SK-N-SH treated with all-trans-retinoic acid at 6 μM for 48 hours (cell line): ENCODE data around the gene GGA1.

Source experiments
- ATAC-seq: fragments of 200-7000 bp; cut with Tn5 transposase; 3 replicates; pipeline ENCODE4 v1.9.1; 2020; ENCODE audit warnings: mild to moderate bottlenecking, moderate library complexity
- ARNTL ChIP-seq: fragments of 450-650 bp; formaldehyde crosslinking; IDR thresholded peaks from 2 replicates; pipeline ENCODE4 v1.5.0; 2020; ENCODE audit warnings: low read depth, mild to moderate bottlenecking, moderate library complexity, borderline replicate concordance
- BACH2 ChIP-seq: fragments of 250-450 bp; sonication (Bioruptor Pico); IDR thresholded peaks from 2 replicates; pipeline ENCODE4 v1.9.0; 2021; ENCODE audit warnings: mild to moderate bottlenecking, borderline replicate concordance
- CREB5 ChIP-seq: fragments of 250-450 bp; sonication (Bioruptor Pico); IDR thresholded peaks from 2 replicates; pipeline ENCODE4 v1.5.1; 2020; ENCODE audit warnings: low read depth, mild to moderate bottlenecking, moderate library complexity
- CSDC2 ChIP-seq: fragments of 250-450 bp; sonication (Bioruptor Pico); IDR thresholded peaks from 2 replicates; pipeline ENCODE4 v1.5.0; 2020; ENCODE audit warnings: mild to moderate bottlenecking, moderate library complexity
- CSRNP3 ChIP-seq: fragments of 250-450 bp; sonication (Bioruptor Pico); IDR thresholded peaks from 2 replicates; pipeline ENCODE4 v1.5.1; 2021; ENCODE audit warnings: mild to moderate bottlenecking, moderate library complexity
- ESRRG ChIP-seq: fragments of 250-450 bp; sonication (Bioruptor Pico); IDR thresholded peaks from 2 replicates; pipeline ENCODE4 v1.6.1; 2021; ENCODE audit warnings: mild to moderate bottlenecking
- ISL1 ChIP-seq: fragments of 250-450 bp; sonication (Bioruptor Pico); IDR thresholded peaks from 2 replicates; pipeline ENCODE4 v2.1.2; 2022; ENCODE audit warnings: mild to moderate bottlenecking, moderate library complexity
- OSR1 ChIP-seq: fragments of 250-450 bp; sonication (Bioruptor Pico); IDR thresholded peaks from 2 replicates; pipeline ENCODE4 v1.8.0; 2022; ENCODE audit warnings: moderate library complexity, mild to moderate bottlenecking, inconsistent platforms
- PATZ1 ChIP-seq: fragments of 250-450 bp; sonication (Bioruptor Pico); IDR thresholded peaks from 2 replicates; pipeline ENCODE4 v1.8.0; 2020; ENCODE audit warnings: mild to moderate bottlenecking, moderate library complexity, borderline replicate concordance
- POU6F1 ChIP-seq: fragments of 250-450 bp; sonication (Bioruptor Pico); IDR thresholded peaks from 2 replicates; pipeline ENCODE4 v1.8.0; 2021; ENCODE audit warnings: low read depth, mild to moderate bottlenecking, moderate library complexity, borderline replicate concordance
- RARB ChIP-seq: fragments of 250-450 bp; sonication (Bioruptor Pico); IDR thresholded peaks from 2 replicates; pipeline ENCODE4 v1.8.0; 2021; ENCODE audit warnings: mild to moderate bottlenecking, moderate library complexity
- SNAI2 ChIP-seq: fragments of 250-450 bp; sonication (Bioruptor Pico); IDR thresholded peaks from 2 replicates; pipeline ENCODE4 v1.5.0; 2020; ENCODE audit warnings: mild to moderate bottlenecking, moderate library complexity
- TCF4 ChIP-seq: fragments of 250-450 bp; sonication (Bioruptor Pico); IDR thresholded peaks from 2 replicates; pipeline ENCODE4 v1.8.0; 2021; ENCODE audit warnings: mild to moderate bottlenecking, moderate library complexity, borderline replicate concordance
- TSHZ2 ChIP-seq: fragments of 250-450 bp; sonication (Bioruptor Pico); IDR thresholded peaks from 2 replicates; pipeline ENCODE4 v1.5.0; 2020; ENCODE audit warnings: mild to moderate bottlenecking, moderate library complexity
- ZC3H10 ChIP-seq: fragments of 250-450 bp; sonication (Bioruptor Pico); IDR thresholded peaks from 2 replicates; pipeline ENCODE4 v1.5.1; 2021; ENCODE audit warnings: mild to moderate bottlenecking, moderate library complexity
- ZFP3 ChIP-seq: fragments of 250-450 bp; sonication (Bioruptor Pico); IDR thresholded peaks from 2 replicates; pipeline ENCODE4 v1.5.0; 2020; ENCODE audit warnings: mild to moderate bottlenecking, moderate library complexity
- ZFP30 ChIP-seq: fragments of 450-650 bp; formaldehyde crosslinking; IDR thresholded peaks from 2 replicates; pipeline ENCODE4 v1.5.0; 2022; ENCODE audit warnings: mild to moderate bottlenecking, moderate library complexity
- ZNF565 ChIP-seq: fragments of 450-650 bp; formaldehyde crosslinking; conservative IDR thresholded peaks from 2 replicates; pipeline ENCODE4 v1.5.0; 2020; ENCODE audit warnings: low read depth, mild to moderate bottlenecking, moderate library complexity
- ZNF70 ChIP-seq: fragments of 450-650 bp; formaldehyde crosslinking; IDR thresholded peaks from 2 replicates; pipeline ENCODE4 v1.5.0; 2020; ENCODE audit warnings: mild to moderate bottlenecking, moderate library complexity
- ZNF8 ChIP-seq: fragments of 450-650 bp; formaldehyde crosslinking; IDR thresholded peaks from 2 replicates; pipeline ENCODE4 v1.5.0; 2020; ENCODE audit warnings: mild to moderate bottlenecking, moderate library complexity

Gene GGA1

GRCh38 chr22:37626556-37627075, 18.0 kb downstream of the GGA1 start:
- ATAC-seq = no peak
- TF ChIP-seq ISL1 (CRISPR knock-in tag) = no peak
- TF ChIP-seq ZNF565 = no peak
- no peak for TF ChIP-seq SNAI2 (CRISPR knock-in tag)
- TF ChIP-seq ESRRG (CRISPR knock-in tag) = no peak
- TF ChIP-seq BACH2 (CRISPR knock-in tag) = no peak
- no peak for TF ChIP-seq OSR1 (CRISPR knock-in tag)
- no peak for TF ChIP-seq RARB (CRISPR knock-in tag)
- no peak for TF ChIP-seq PATZ1 (CRISPR knock-in tag)
- no peak for TF ChIP-seq TSHZ2 (CRISPR knock-in tag)

- no peak for TF ChIP-seq SNAI2 (CRISPR knock-in tag)
- TF ChIP-seq ZNF8 (CRISPR knock-in tag) = no peak
- no peak for TF ChIP-seq ZNF70 (CRISPR knock-in tag)
- no peak for TF ChIP-seq TSHZ2 (CRISPR knock-in tag)
- TF ChIP-seq OSR1 (CRISPR knock-in tag) = no peak
- TF ChIP-seq ZFP3 (CRISPR knock-in tag) = no peak
- TF ChIP-seq TCF4 (CRISPR knock-in tag) = no peak
- no peak for TF ChIP-seq CSRNP3
- TF ChIP-seq BACH2 (CRISPR knock-in tag) = no peak
- TF ChIP-seq ZC3H10 = no peak
- TF ChIP-seq ZFP30 = no peak
- TF ChIP-seq ISL1 (CRISPR knock-in tag) = no peak
- TF ChIP-seq RARB (CRISPR knock-in tag) = no peak
- ATAC-seq = no peak
These were observed 18.5 kb downstream of the GGA1 start for GRCh38 chr22:37627121-37627520.

GRCh38 chr22:37627545-37627944, 18.9 kb downstream of the GGA1 start:
- TF ChIP-seq CSDC2 (no peak), TCF4 (CRISPR knock-in tag) (no peak)
- TF ChIP-seq, all 23 proteins: peak for 0
- ATAC-seq = no peak

- ATAC-seq = no peak
- TF ChIP-seq POU6F1 (no peak), BACH2 (CRISPR knock-in tag) (no peak), TSHZ2 (CRISPR knock-in tag) (no peak), OSR1 (CRISPR knock-in tag) (no peak), SNAI2 (CRISPR knock-in tag) (no peak), ARNTL (CRISPR knock-in tag) (no peak), TCF4 (CRISPR knock-in tag) (no peak), ISL1 (CRISPR knock-in tag) (no peak), ZC3H10 (no peak), CREB5 (CRISPR knock-in tag) (no peak)
These were observed 20.2 kb downstream of the GGA1 start for GRCh38 chr22:37628830-37629229.
